CD4-positive, CD25-positive, alpha-beta regulatory T cell (primary cell): ENCODE data around the gene DAPP1. TPM values are rescaled to one million over a fixed set of nuclear protein-coding genes. Genes with fewer than 3 reads are reported as not detected.
A peak's percentile ranks its signal among the peaks of the same experiment; 100 is the strongest.

Experiments
- ATAC-seq, 2 donors: fragments of 150-1000 bp; cut with Tn5 transposase; one replicate each; pipeline ENCODE4 v1.10.0; 2021; ENCODE audit warnings: low read depth in 2 of 2, moderate number of reproducible peaks in 2 of 2, moderate library complexity in 1 of 2
- DNase-seq, 3 donors: peaks; one replicate each; pipeline versions ENCODE4 v3.0.0 to v3.0.0-alpha.2; 2012 to 2022; ENCODE audit warnings: mixed read lengths in 1 of 3
- H3K27ac ChIP-seq: one replicate; pipeline ENCODE4 v1.7.0; 2013; ENCODE audit warnings: mild to moderate bottlenecking, low read length; ENCODE audit not compliant: insufficient read depth, poor library complexity, severe bottlenecking
- H3K27me3 ChIP-seq: one replicate; pipeline ENCODE4 v1.7.0; 2013; ENCODE audit warnings: low read length; ENCODE audit not compliant: control insufficient read depth, insufficient read depth
- H3K36me3 ChIP-seq: one replicate; pipeline ENCODE4 v1.7.0; 2013; ENCODE audit warnings: mild to moderate bottlenecking, low read length, moderate library complexity; ENCODE audit not compliant: control insufficient read depth, insufficient read depth
- H3K4me1 ChIP-seq: 2 replicates; pipeline ENCODE4 v1.7.0; 2013; ENCODE audit warnings: mild to moderate bottlenecking, low read length; ENCODE audit not compliant: insufficient read depth, control insufficient read depth, poor library complexity, severe bottlenecking
- H3K4me3 ChIP-seq: one replicate; pipeline ENCODE4 v1.7.0; 2013; ENCODE audit warnings: low read depth, mild to moderate bottlenecking, low read length, moderate library complexity
- H3K9me3 ChIP-seq, 2 experiments: 1 replicate in 1 of 2; 2 replicates in 1 of 2; pipeline ENCODE4 v1.7.0; 2013; ENCODE audit warnings: low read length in 2 of 2, mild to moderate bottlenecking in 1 of 2, moderate library complexity in 1 of 2; ENCODE audit not compliant: control insufficient read depth in 2 of 2
- H3K27ac Mint-ChIP-seq, 3 donors: one replicate each; pipeline ENCODE4 v1.8.0; 2020 to 2022; ENCODE audit warnings: mild to moderate bottlenecking in 3 of 3, mixed read lengths in 3 of 3, moderate library complexity in 2 of 3
- H3K27me3 Mint-ChIP-seq: one replicate; pipeline ENCODE4 v1.8.0; 2022; ENCODE audit warnings: mild to moderate bottlenecking, mixed read lengths
- H3K36me3 Mint-ChIP-seq: one replicate; pipeline ENCODE4 v1.8.0; 2020; ENCODE audit warnings: mixed read lengths
- H3K4me1 Mint-ChIP-seq, 4 donors: one replicate each; pipeline ENCODE4 v1.8.0; 2020 to 2022; ENCODE audit warnings: mixed read lengths in 4 of 4, mild to moderate bottlenecking in 1 of 4
- H3K4me3 Mint-ChIP-seq, 4 donors: one replicate each; pipeline ENCODE4 v1.8.0; 2020 to 2022; ENCODE audit warnings: mild to moderate bottlenecking in 4 of 4, mixed read lengths in 4 of 4, moderate library complexity in 3 of 4
- H3K9me3 Mint-ChIP-seq, 7 donors: one replicate each; pipeline ENCODE4 v1.8.0; 2020 to 2022; ENCODE audit warnings: mixed read lengths in 7 of 7, mild to moderate bottlenecking in 3 of 7, moderate library complexity in 2 of 7
- polyA plus RNA-seq, 4 donors: library from polyadenylated mRNA; unstranded; fragments of 300-500 nt; fragmentation: Illumina TruSeq; gene quantifications; one replicate each; pipeline ENCODE4 v1.2.3, GENCODE V29; 2021
- total RNA-seq: library from RNA; stranded (reverse); gene quantifications from one replicate; pipeline ENCODE4 v1.2.3, GENCODE V29; 2022

The DAPP1 gene
- total and polyA plus RNA-seq, 5 donors from 2014 or later: 25.0 to 42.8 (median 30.9) TPM

- H3K27ac ChIP-seq: no peak overlapping the region
- Mint-ChIP-seq H3K9me3 (peaks cover 0 to 2% (median 0%) of the 10 kb centered on the region in 7 donors), H3K4me3 (no peak overlapping the region), H3K4me1 (peaks cover 4 to 6% (median 5%) of the 10 kb centered on the region in 4 donors), H3K27ac (no peak overlapping the region), H3K36me3 (no peaks in the 10 kb centered on the region), H3K27me3 (peaks cover 56% of the 10 kb centered on the region)
- no peaks in the 10 kb centered on the region for H3K9me3 ChIP-seq
- H3K4me3 ChIP-seq: no peak overlapping the region
- no peak for ATAC-seq
- H3K36me3 ChIP-seq: no peaks in the 10 kb centered on the region
- H3K4me1 ChIP-seq: peaks cover 6% of the 10 kb centered on the region
- H3K27me3 ChIP-seq: peaks cover 11% of the 10 kb centered on the region
- no peak for DNase-seq
Measured at GRCh38 chr4:99803566-99804101, 13.0 kb upstream of the DAPP1 start.

- ATAC-seq (no peak), DNase-seq (no peak)
- Mint-ChIP-seq H3K9me3 (peaks cover 0 to 2% (median 0%) of the 10 kb centered on the region in 7 donors), H3K4me3 (no peak overlapping the region), H3K27ac (no peak overlapping the region), H3K36me3 (no peaks in the 10 kb centered on the region), H3K4me1 (peaks cover 4 to 7% (median 5%) of the 10 kb centered on the region in 4 donors), H3K27me3 (peaks cover 46% of the 10 kb centered on the region)
- H3K36me3 ChIP-seq: no peaks in the 10 kb centered on the region
- H3K27ac ChIP-seq: no peak overlapping the region
- H3K27me3 ChIP-seq: peaks cover 12% of the 10 kb centered on the region
- H3K9me3 ChIP-seq: no peaks in the 10 kb centered on the region
- peaks cover 6% of the 10 kb centered on the region for H3K4me1 ChIP-seq
- H3K4me3 ChIP-seq: no peak overlapping the region
Measured at GRCh38 chr4:99806545-99806944, 10.1 kb upstream of the DAPP1 start.

- ATAC-seq (no peak), DNase-seq (no peak)
- H3K36me3 Mint-ChIP-seq: no peaks in the 10 kb centered on the region
- Histone ChIP-seq H3K27ac (no peak overlapping the region), H3K4me3 (no peak overlapping the region), H3K9me3 (no peaks in the 10 kb centered on the region), H3K27me3 (peaks cover 5% of the 10 kb centered on the region), H3K36me3 (no peaks in the 10 kb centered on the region), H3K4me1 (peaks cover 6% of the 10 kb centered on the region)
- peaks cover 4 to 12% (median 6%) of the 10 kb centered on the region in 4 donors for H3K4me1 Mint-ChIP-seq
- no peak overlapping the region for H3K27ac Mint-ChIP-seq
- no peak overlapping the region for H3K4me3 Mint-ChIP-seq
- H3K27me3 Mint-ChIP-seq: peaks cover 38% of the 10 kb centered on the region
- H3K9me3 Mint-ChIP-seq: peaks cover 0 to 2% (median 0%) of the 10 kb centered on the region in 7 donors
Measured at GRCh38 chr4:99807666-99808065, 9.0 kb upstream of the DAPP1 start.

- Mint-ChIP-seq H3K4me3 (no peak overlapping the region), H3K4me1 (peaks cover 4 to 12% (median 6%) of the 10 kb centered on the region in 4 donors), H3K27me3 (peaks cover 31% of the 10 kb centered on the region), H3K36me3 (no peaks in the 10 kb centered on the region), H3K9me3 (peaks cover 0 to 2% (median 0%) of the 10 kb centered on the region in 7 donors), H3K27ac (no peak overlapping the region)
- Histone ChIP-seq H3K36me3 (no peaks in the 10 kb centered on the region), H3K27ac (no peak overlapping the region), H3K9me3 (no peaks in the 10 kb centered on the region), H3K4me3 (no peak overlapping the region), H3K4me1 (peaks cover 6% of the 10 kb centered on the region), H3K27me3 (peaks cover 5% of the 10 kb centered on the region)
- ATAC-seq (peak; percentile 84 to 92), DNase-seq (peak; percentile 44 to 81 (median 70))
Measured at GRCh38 chr4:99808260-99808857, 8.3 kb upstream of the DAPP1 start.

GRCh38 chr4:99809326-99809725 lies 7.3 kb upstream of the DAPP1 start:
- peaks cover 0 to 2% (median 0%) of the 10 kb centered on the region in 7 donors for H3K9me3 Mint-ChIP-seq
- Histone ChIP-seq H3K9me3 (no peaks in the 10 kb centered on the region), H3K27me3 (peaks cover 5% of the 10 kb centered on the region), H3K4me3 (no peak overlapping the region), H3K4me1 (peaks cover 6% of the 10 kb centered on the region), H3K27ac (no peak overlapping the region), H3K36me3 (no peaks in the 10 kb centered on the region)
- no peaks in the 10 kb centered on the region for H3K36me3 Mint-ChIP-seq
- H3K4me1 Mint-ChIP-seq: peaks cover 4 to 12% (median 6%) of the 10 kb centered on the region in 4 donors
- ATAC-seq: no peak
- peaks cover 22% of the 10 kb centered on the region for H3K27me3 Mint-ChIP-seq
- no peak overlapping the region for H3K4me3 Mint-ChIP-seq
- DNase-seq: peak in 1 of 3 donors; percentile 57
- H3K27ac Mint-ChIP-seq: no peak overlapping the region

GRCh38 chr4:99810536-99810935 lies 6.1 kb upstream of the DAPP1 start:
- H3K27ac Mint-ChIP-seq: no peak overlapping the region
- Histone ChIP-seq H3K36me3 (no peaks in the 10 kb centered on the region), H3K4me1 (peaks cover 9% of the 10 kb centered on the region), H3K9me3 (no peaks in the 10 kb centered on the region), H3K27ac (no peak overlapping the region), H3K27me3 (peaks cover 5% of the 10 kb centered on the region), H3K4me3 (no peak overlapping the region)
- no peaks in the 10 kb centered on the region for H3K36me3 Mint-ChIP-seq
- ATAC-seq: no peak
- DNase-seq: no peak
- peaks cover 0 to 2% (median 0%) of the 10 kb centered on the region in 7 donors for H3K9me3 Mint-ChIP-seq
- H3K4me3 Mint-ChIP-seq: no peak overlapping the region
- H3K4me1 Mint-ChIP-seq: peaks cover 10 to 13% (median 11%) of the 10 kb centered on the region in 4 donors
- peaks cover 13% of the 10 kb centered on the region for H3K27me3 Mint-ChIP-seq

- no peak for DNase-seq
Measured at GRCh38 chr4:99811117-99811516, 5.5 kb upstream of the DAPP1 start.

GRCh38 chr4:99811850-99812249 lies 4.8 kb upstream of the DAPP1 start:
- Mint-ChIP-seq H3K9me3 (peaks cover 0 to 2% (median 0%) of the 10 kb centered on the region in 7 donors), H3K27me3 (peaks cover 9% of the 10 kb centered on the region), H3K4me1 (peaks cover 16 to 26% (median 21%) of the 10 kb centered on the region in 4 donors), H3K36me3 (no peaks in the 10 kb centered on the region), H3K4me3 (peak overlapping the region in 2 of 4 donors; percentile 24 to 56), H3K27ac (no peak overlapping the region)
- Histone ChIP-seq H3K9me3 (no peaks in the 10 kb centered on the region), H3K4me3 (no peak overlapping the region), H3K27ac (no peak overlapping the region), H3K4me1 (peaks cover 22% of the 10 kb centered on the region), H3K36me3 (no peaks in the 10 kb centered on the region), H3K27me3 (peaks cover 5% of the 10 kb centered on the region)
- ATAC-seq: no peak
- peak; percentile 18 to 78 (median 62) for DNase-seq

More at GRCh38 chr4:99811117-99811516, 5.5 kb upstream of the DAPP1 start:
- Mint-ChIP-seq H3K9me3 (peaks cover 0 to 2% (median 0%) of the 10 kb centered on the region in 7 donors), H3K4me1 (peaks cover 10 to 18% (median 14%) of the 10 kb centered on the region in 4 donors), H3K36me3 (no peaks in the 10 kb centered on the region), H3K4me3 (no peak overlapping the region), H3K27ac (no peak overlapping the region), H3K27me3 (peaks cover 9% of the 10 kb centered on the region)
- Histone ChIP-seq H3K4me1 (peaks cover 15% of the 10 kb centered on the region), H3K4me3 (no peak overlapping the region), H3K27ac (no peak overlapping the region), H3K9me3 (no peaks in the 10 kb centered on the region), H3K27me3 (peaks cover 5% of the 10 kb centered on the region), H3K36me3 (no peaks in the 10 kb centered on the region)
- ATAC-seq: no peak
